Lower lobe of right lung (tissue), 2 donors: ENCODE data around the gene SORCS1. TPM values are rescaled to one million over a fixed set of nuclear protein-coding genes. Genes with fewer than 3 reads are reported as not detected.

Experiments
- ATAC-seq, 2 donors: fragments of 200-7000 bp; cut with Tn5 transposase; one replicate each; pipeline ENCODE4 v1.9.1; 2020 to 2022; ENCODE audit warnings: mild to moderate bottlenecking in 2 of 2, moderate library complexity in 2 of 2
- DNase-seq: peaks from one replicate; pipeline ENCODE4 v3.0.0-alpha.2; 2020
- H3K27ac ChIP-seq: fragments of 200-600 bp; one replicate; pipeline ENCODE4 v1.8.0; 2022
- H3K27me3 ChIP-seq: fragments of 200-600 bp; one replicate; pipeline ENCODE4 v1.8.0; 2022; ENCODE audit warnings: low read depth
- H3K36me3 ChIP-seq: fragments of 200-600 bp; one replicate; pipeline ENCODE4 v1.8.0; 2022; ENCODE audit warnings: mild to moderate bottlenecking
- H3K4me1 ChIP-seq: fragments of 200-600 bp; one replicate; pipeline ENCODE4 v1.8.0; 2022
- H3K4me3 ChIP-seq: fragments of 200-600 bp; one replicate; pipeline ENCODE4 v1.8.0; 2022; ENCODE audit warnings: mild to moderate bottlenecking
- H3K9me3 ChIP-seq: fragments of 200-600 bp; one replicate; pipeline ENCODE4 v1.8.0; 2022
- intact Hi-C: fragments of 100-400 bp; cut with DNase I; formaldehyde crosslinking; loops from one replicate; pipeline ENCODE4 v1.11.0; 2022
- total RNA-seq: library from RNA; stranded (reverse); fragmentation: NEBNext Ultra II Directional; extraction: Animal tissue kit (Norgen Biotek cat#: 25700); gene quantifications from one replicate; pipeline ENCODE4 v1.2.1, GENCODE V29; 2021
- TF ChIP-seq, protein P1 (sequence below): fragments of 200-600 bp; IDR thresholded peaks from one replicate; pipeline ENCODE4 v1.8.0; 2022; ENCODE audit warnings: antibody characterized with exemption, mild to moderate bottlenecking
- donor health status: DM: no; HTN: yes; CAD: no; lungs with severe emphysema.

Gene SORCS1
- total RNA-seq, 1 donor from 2014 or later, result 0.15 TPM

- ATAC-seq, result no peak
Measured at GRCh38 chr10:106619346-106619745, 545.2 kb downstream of the SORCS1 start.

GRCh38 chr10:106618646-106619045, 545.9 kb downstream of the SORCS1 start:
- Histone ChIP-seq H3K36me3 (no peaks in the 10 kb centered on the region), H3K27ac (no peak overlapping the region), H3K4me1 (no peaks in the 10 kb centered on the region), H3K4me3 (no peak overlapping the region), H3K27me3 (peaks cover 3% of the 10 kb centered on the region), H3K9me3 (no peaks in the 10 kb centered on the region)
- intact Hi-C loops, result no loop called here
- DNase-seq (no peak), ATAC-seq (no peak)
- TF ChIP-seq, protein P1, sequence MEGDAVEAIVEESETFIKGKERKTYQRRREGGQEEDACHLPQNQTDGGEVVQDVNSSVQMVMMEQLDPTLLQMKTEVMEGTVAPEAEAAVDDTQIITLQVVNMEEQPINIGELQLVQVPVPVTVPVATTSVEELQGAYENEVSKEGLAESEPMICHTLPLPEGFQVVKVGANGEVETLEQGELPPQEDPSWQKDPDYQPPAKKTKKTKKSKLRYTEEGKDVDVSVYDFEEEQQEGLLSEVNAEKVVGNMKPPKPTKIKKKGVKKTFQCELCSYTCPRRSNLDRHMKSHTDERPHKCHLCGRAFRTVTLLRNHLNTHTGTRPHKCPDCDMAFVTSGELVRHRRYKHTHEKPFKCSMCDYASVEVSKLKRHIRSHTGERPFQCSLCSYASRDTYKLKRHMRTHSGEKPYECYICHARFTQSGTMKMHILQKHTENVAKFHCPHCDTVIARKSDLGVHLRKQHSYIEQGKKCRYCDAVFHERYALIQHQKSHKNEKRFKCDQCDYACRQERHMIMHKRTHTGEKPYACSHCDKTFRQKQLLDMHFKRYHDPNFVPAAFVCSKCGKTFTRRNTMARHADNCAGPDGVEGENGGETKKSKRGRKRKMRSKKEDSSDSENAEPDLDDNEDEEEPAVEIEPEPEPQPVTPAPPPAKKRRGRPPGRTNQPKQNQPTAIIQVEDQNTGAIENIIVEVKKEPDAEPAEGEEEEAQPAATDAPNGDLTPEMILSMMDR, result no peak

More at GRCh38 chr10:106619346-106619745, 545.2 kb downstream of the SORCS1 start:
- Histone ChIP-seq H3K9me3 (no peaks in the 10 kb centered on the region), H3K27ac (no peak overlapping the region), H3K36me3 (no peaks in the 10 kb centered on the region), H3K4me1 (no peaks in the 10 kb centered on the region), H3K27me3 (no peaks in the 10 kb centered on the region), H3K4me3 (no peak overlapping the region)
- TF ChIP-seq, protein P1, result no peak
- intact Hi-C loops, result no loop called here
- DNase-seq, result no peak

DNA sequence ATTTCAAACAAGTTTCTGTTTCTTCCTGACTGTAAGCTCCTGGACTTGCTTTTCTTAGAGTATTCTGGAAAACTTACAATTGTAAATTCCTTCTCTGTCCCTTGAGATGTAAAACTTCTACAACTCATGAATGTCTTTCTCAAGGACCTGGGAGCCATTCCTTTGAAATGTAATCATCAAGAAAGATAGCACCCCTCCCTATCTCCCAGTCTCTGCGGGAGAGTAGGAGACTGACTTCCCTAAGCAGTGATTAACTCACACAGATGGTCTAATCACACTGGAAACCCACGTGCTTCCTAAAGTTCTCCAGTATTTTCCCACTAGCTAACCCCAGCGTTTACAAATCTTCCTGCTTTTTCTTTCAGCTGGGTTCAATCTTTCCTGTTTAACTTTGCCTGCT, 549.4 kb downstream of the SORCS1 start:
- no peaks in the 10 kb centered on the region for H3K4me1 ChIP-seq
- H3K27me3 ChIP-seq, result peaks cover 8% of the 10 kb centered on the region
- H3K9me3 ChIP-seq, result no peaks in the 10 kb centered on the region
- ATAC-seq (no peak), DNase-seq (no peak)
- no peak overlapping the region for H3K4me3 ChIP-seq
- H3K36me3 ChIP-seq, result no peaks in the 10 kb centered on the region
- H3K27ac ChIP-seq, result no peak overlapping the region
- TF ChIP-seq, protein P1, result no peak
- intact Hi-C loops, result no loop called here

- intact Hi-C loops, result no loop called here
- no peak for ATAC-seq
- no peaks in the 10 kb centered on the region for H3K9me3 ChIP-seq
- TF ChIP-seq, protein P1, result no peak
- peaks cover 8% of the 10 kb centered on the region for H3K27me3 ChIP-seq
- no peak for DNase-seq
- H3K4me1 ChIP-seq, result no peaks in the 10 kb centered on the region
- no peak overlapping the region for H3K27ac ChIP-seq
- no peak overlapping the region for H3K4me3 ChIP-seq
- H3K36me3 ChIP-seq, result no peaks in the 10 kb centered on the region
Measured at GRCh38 chr10:106614293-106614692, 550.2 kb downstream of the SORCS1 start.

- Histone ChIP-seq H3K9me3 (no peaks in the 10 kb centered on the region), H3K36me3 (no peaks in the 10 kb centered on the region), H3K27ac (no peak overlapping the region), H3K27me3 (peaks cover 8% of the 10 kb centered on the region), H3K4me1 (no peaks in the 10 kb centered on the region), H3K4me3 (no peak overlapping the region)
- DNase-seq (no peak), ATAC-seq (no peak)
- intact Hi-C loops, result no loop called here
- TF ChIP-seq, protein P1, result no peak
Measured at GRCh38 chr10:106612381-106612780, 552.1 kb downstream of the SORCS1 start.
